IPS-18c (cell line): ENCODE measurements around the gene MGLL.

Experiments used
- H3K4me3 ChIP-seq: 2 replicates; pipeline ENCODE4 v1.7.0; 2013; ENCODE audit warnings: low read depth, mild to moderate bottlenecking, low read length, moderate library complexity; ENCODE audit not compliant: insufficient read depth
- H3K9me3 ChIP-seq: one replicate; pipeline ENCODE4 v1.6.1; 2013; ENCODE audit warnings: mild to moderate bottlenecking, low read length, moderate library complexity; ENCODE audit not compliant: control insufficient read depth, insufficient read depth

MGLL gene

GRCh38 chr3:127760361-127760760, 62.0 kb downstream of the MGLL start:
- Histone ChIP-seq H3K9me3 (no peaks in the 10 kb centered on the region), H3K4me3 (no peak overlapping the region)

- no peak overlapping the region for H3K4me3 ChIP-seq
- H3K9me3 ChIP-seq, result no peaks in the 10 kb centered on the region
Observed at GRCh38 chr3:127759826-127760225, 62.5 kb downstream of the MGLL start.

GRCh38 chr3:127758013-127758412, 64.3 kb downstream of the MGLL start:
- no peaks in the 10 kb centered on the region for H3K9me3 ChIP-seq
- no peak overlapping the region for H3K4me3 ChIP-seq

GRCh38 chr3:127755305-127755681, 67.0 kb downstream of the MGLL start:
- Histone ChIP-seq H3K4me3 (no peak overlapping the region), H3K9me3 (no peaks in the 10 kb centered on the region)

GRCh38 chr3:127754411-127755304, 67.7 kb downstream of the MGLL start:
- H3K4me3 ChIP-seq, result no peak overlapping the region
- H3K9me3 ChIP-seq, result no peaks in the 10 kb centered on the region

- no peak overlapping the region for H3K4me3 ChIP-seq
- H3K9me3 ChIP-seq, result no peaks in the 10 kb centered on the region
Observed at GRCh38 chr3:127753898-127754410, 68.4 kb downstream of the MGLL start.

- no peak overlapping the region for H3K4me3 ChIP-seq
- no peaks in the 10 kb centered on the region for H3K9me3 ChIP-seq
Observed at GRCh38 chr3:127753338-127753737, 69.0 kb downstream of the MGLL start.

GRCh38 chr3:127751782-127752181, 70.5 kb downstream of the MGLL start:
- H3K4me3 ChIP-seq, result no peak overlapping the region
- no peaks in the 10 kb centered on the region for H3K9me3 ChIP-seq

GRCh38 chr3:127751163-127751621, 71.1 kb downstream of the MGLL start:
- H3K4me3 ChIP-seq, result no peak overlapping the region
- H3K9me3 ChIP-seq, result no peaks in the 10 kb centered on the region

- no peaks in the 10 kb centered on the region for H3K9me3 ChIP-seq
- no peak overlapping the region for H3K4me3 ChIP-seq
Observed at GRCh38 chr3:127750226-127751031, 71.9 kb downstream of the MGLL start.

GRCh38 chr3:127749787-127750225, 72.5 kb downstream of the MGLL start:
- no peak overlapping the region for H3K4me3 ChIP-seq
- H3K9me3 ChIP-seq, result no peaks in the 10 kb centered on the region

- H3K9me3 ChIP-seq, result no peaks in the 10 kb centered on the region
- H3K4me3 ChIP-seq, result no peak overlapping the region
Observed at GRCh38 chr3:127749361-127749760, 73.0 kb downstream of the MGLL start.

- Histone ChIP-seq H3K4me3 (no peak overlapping the region), H3K9me3 (no peaks in the 10 kb centered on the region)
Observed at GRCh38 chr3:127748754-127749327, 73.5 kb downstream of the MGLL start.

- H3K4me3 ChIP-seq, result no peak overlapping the region
- H3K9me3 ChIP-seq, result no peaks in the 10 kb centered on the region
Observed at GRCh38 chr3:127747751-127748521, 74.4 kb downstream of the MGLL start.

GRCh38 chr3:127747066-127747465, 75.2 kb downstream of the MGLL start:
- H3K9me3 ChIP-seq, result no peaks in the 10 kb centered on the region

GRCh38 chr3:127746400-127747057, 75.8 kb downstream of the MGLL start:
- Histone ChIP-seq H3K9me3 (no peaks in the 10 kb centered on the region), H3K4me3 (no peak overlapping the region)

More at GRCh38 chr3:127747066-127747465, 75.2 kb downstream of the MGLL start:
- no peak overlapping the region for H3K4me3 ChIP-seq
